K562 (cell line): Measurements from ENCODE around the gene SORL1-AS1.

Experiments used
- CREB5 ChIP-seq: fragments of 250-450 bp; sonication (Bioruptor Pico); IDR thresholded peaks from 2 replicates; pipeline ENCODE4 v1.5.0; 2020; ENCODE audit warnings: mild to moderate bottlenecking
- KHSRP ChIP-seq: fragments of 450-650 bp; IDR thresholded peaks from 2 replicates; pipeline ENCODE4 v1.6.1; 2017
- TF ChIP-seq, protein P1 (sequence below): fragments of 250-450 bp; sonication (Bioruptor Pico); IDR thresholded peaks from 2 replicates; pipeline ENCODE4 v1.5.0; 2021; ENCODE audit warnings: mild to moderate bottlenecking, moderate library complexity
- TF ChIP-seq, protein P2 (sequence below), 2 experiments: fragments of 450-650 bp; conservative IDR thresholded peaks; 2 replicates each; pipeline ENCODE4 v1.6.1; 2017; ENCODE audit warnings: mild to moderate bottlenecking in 2 of 2, moderate library complexity in 2 of 2

SORL1-AS1 gene

DNA sequence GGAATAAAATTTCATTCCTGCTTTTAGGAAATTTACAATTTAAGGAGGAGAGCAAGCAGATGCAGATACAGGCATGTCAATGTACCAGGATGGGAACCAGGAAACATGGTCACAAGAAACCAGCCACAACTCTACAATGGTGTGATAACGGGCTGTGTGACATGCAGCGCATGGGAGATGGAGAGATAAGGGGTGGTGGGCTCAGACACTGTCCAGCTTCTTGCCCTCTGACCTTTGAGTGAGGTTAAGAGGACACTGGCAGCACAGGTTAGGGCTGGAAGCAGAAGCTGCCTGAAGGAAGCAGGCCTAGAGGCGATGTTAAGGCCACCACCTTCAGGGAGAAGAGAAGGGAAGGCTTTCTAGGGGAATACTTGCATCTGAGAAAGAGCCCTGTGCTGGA is 2.3 kb upstream of the SORL1-AS1 start (continued):
- TF ChIP-seq, protein P1, sequence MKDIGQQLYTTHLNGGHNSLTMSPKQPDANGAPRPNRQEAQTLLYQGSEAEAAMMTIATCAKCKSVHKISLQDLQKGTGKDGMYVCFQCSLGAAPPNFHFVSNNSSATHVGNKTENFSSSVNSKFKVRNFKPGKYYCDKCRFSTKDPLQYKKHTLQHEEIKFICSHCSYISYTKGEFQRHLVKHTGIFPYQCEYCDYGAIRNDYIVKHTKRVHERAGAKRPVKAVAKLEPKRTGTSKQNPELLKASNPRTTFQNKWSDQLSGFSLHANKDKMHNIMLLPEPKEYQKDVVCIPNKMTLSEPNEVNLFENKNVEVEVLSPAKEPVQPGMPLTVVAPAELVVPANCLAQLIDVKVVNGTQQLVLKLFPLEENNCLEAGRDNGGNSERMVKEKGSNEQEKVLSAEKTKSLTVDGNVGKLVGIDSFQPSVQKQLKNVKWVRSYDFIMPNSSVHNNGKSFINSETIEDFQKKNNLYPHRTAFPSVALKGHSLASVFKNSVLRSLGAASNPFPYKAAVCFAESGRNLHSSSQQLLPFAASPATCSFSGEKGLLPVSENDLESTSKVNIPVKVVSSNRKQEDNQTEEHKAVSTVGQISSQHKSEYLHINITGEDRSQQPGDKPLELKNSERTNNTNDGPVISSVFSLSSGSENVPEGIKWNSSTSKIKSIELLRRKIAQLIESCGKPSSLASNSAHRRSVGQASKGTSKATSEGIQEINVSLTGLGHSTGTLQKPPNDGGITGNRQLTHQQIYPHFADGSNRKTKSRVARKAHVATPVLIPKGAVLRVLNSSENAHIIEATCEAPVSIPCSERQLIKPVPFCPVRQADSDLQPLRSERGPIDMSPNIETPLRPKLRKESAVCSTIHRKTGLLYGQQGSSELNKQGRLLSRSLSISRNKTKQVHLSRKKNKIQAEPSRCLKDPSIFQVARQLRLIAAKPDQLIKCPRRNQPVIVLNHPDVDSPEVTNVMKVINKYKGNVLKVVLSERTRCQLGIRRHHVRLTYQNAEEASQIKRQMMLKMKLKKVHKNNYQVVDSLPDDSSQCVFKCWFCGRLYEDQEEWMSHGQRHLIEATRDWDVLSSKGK (CRISPR knock-in tag) = no peak
- TF ChIP-seq, protein P2, sequence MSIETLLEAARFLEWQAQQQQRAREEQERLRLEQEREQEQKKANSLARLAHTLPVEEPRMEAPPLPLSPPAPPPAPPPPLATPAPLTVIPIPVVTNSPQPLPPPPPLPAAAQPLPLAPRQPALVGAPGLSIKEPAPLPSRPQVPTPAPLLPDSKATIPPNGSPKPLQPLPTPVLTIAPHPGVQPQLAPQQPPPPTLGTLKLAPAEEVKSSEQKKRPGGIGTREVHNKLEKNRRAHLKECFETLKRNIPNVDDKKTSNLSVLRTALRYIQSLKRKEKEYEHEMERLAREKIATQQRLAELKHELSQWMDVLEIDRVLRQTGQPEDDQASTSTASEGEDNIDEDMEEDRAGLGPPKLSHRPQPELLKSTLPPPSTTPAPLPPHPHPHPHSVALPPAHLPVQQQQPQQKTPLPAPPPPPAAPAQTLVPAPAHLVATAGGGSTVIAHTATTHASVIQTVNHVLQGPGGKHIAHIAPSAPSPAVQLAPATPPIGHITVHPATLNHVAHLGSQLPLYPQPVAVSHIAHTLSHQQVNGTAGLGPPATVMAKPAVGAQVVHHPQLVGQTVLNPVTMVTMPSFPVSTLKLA (conservative IDR thresholded peaks at IDR 0.05) = no peak
- TF ChIP-seq CREB5 (CRISPR knock-in tag) (no peak), KHSRP (no peak)
